Nephron (organoid): Measurements from ENCODE around the gene HIPK1.

Experiments used
- H3K27ac Mint-ChIP-seq, 3 experiments: 2 replicates each; pipeline ENCODE4 v1.8.0; 2020; ENCODE audit warnings: mixed read lengths in 3 of 3, mild to moderate bottlenecking in 2 of 3, moderate library complexity in 1 of 3
- H3K27me3 Mint-ChIP-seq: 2 replicates; pipeline ENCODE4 v1.8.0; 2021; ENCODE audit warnings: low read depth, mild to moderate bottlenecking, moderate library complexity, mixed read lengths
- H3K36me3 Mint-ChIP-seq: 2 replicates; pipeline ENCODE4 v1.8.0; 2020; ENCODE audit warnings: low read depth, mixed read lengths
- H3K4me1 Mint-ChIP-seq: 2 replicates; pipeline ENCODE4 v1.8.0; 2020; ENCODE audit warnings: mixed read lengths
- H3K4me3 Mint-ChIP-seq, 3 experiments: 2 replicates each; pipeline ENCODE4 v1.8.0; 2020; ENCODE audit warnings: mild to moderate bottlenecking in 3 of 3, mixed read lengths in 3 of 3, moderate library complexity in 2 of 3
- H3K9me3 Mint-ChIP-seq: 2 replicates; pipeline ENCODE4 v1.8.0; 2020; ENCODE audit warnings: mixed read lengths
- CTCF ChIP-seq, 3 experiments: fragments of 200-600 bp; sonication (generic); IDR thresholded peaks; one replicate each; pipeline ENCODE4 v1.5.0; 2021; ENCODE audit warnings: antibody characterized with exemption in 3 of 3; ENCODE audit not compliant: unreplicated experiment in 3 of 3

Gene HIPK1

GRCh38 chr1:113905435-113905861 is 23.7 kb upstream of the HIPK1 start:
- H3K4me3 Mint-ChIP-seq = peak overlapping the region; percentile 88 to 92 (median 91)
- H3K27me3 Mint-ChIP-seq = no peaks in the 10 kb centered on the region
- peak overlapping the region; percentile 85 to 96 (median 91) for H3K27ac Mint-ChIP-seq
- H3K4me1 Mint-ChIP-seq = peaks cover 11% of the 10 kb centered on the region
- peaks cover 14% of the 10 kb centered on the region for H3K36me3 Mint-ChIP-seq
- H3K9me3 Mint-ChIP-seq = no peaks in the 10 kb centered on the region
- TF ChIP-seq CTCF (IDR thresholded peaks at IDR 0.05; ENCODE audit: unreplicated experiment in 3 of 3) = no peak

GRCh38 chr1:113912594-113913311 is 16.4 kb upstream of the HIPK1 start:
- H3K27me3 Mint-ChIP-seq = no peaks in the 10 kb centered on the region
- peak overlapping the region in 2 of 3 experiments; percentile 53 to 58 for H3K4me3 Mint-ChIP-seq
- peaks cover 16% of the 10 kb centered on the region for H3K4me1 Mint-ChIP-seq
- TF ChIP-seq CTCF (IDR thresholded peaks at IDR 0.05; ENCODE audit: unreplicated experiment in 3 of 3) = no peak
- H3K9me3 Mint-ChIP-seq = no peaks in the 10 kb centered on the region
- peak overlapping the region; percentile 33 to 81 (median 80) for H3K27ac Mint-ChIP-seq
- H3K36me3 Mint-ChIP-seq = peaks cover 10% of the 10 kb centered on the region

GRCh38 chr1:113913312-113913668 is 15.8 kb upstream of the HIPK1 start:
- Mint-ChIP-seq H3K9me3 (no peaks in the 10 kb centered on the region), H3K36me3 (peaks cover 10% of the 10 kb centered on the region), H3K27ac (peak overlapping the region; percentile 33 to 81 (median 80)), H3K27me3 (no peaks in the 10 kb centered on the region), H3K4me3 (peak overlapping the region in 2 of 3 experiments; percentile 53 to 58), H3K4me1 (peaks cover 16% of the 10 kb centered on the region)
- no peak for TF ChIP-seq CTCF (IDR thresholded peaks at IDR 0.05; ENCODE audit: unreplicated experiment in 3 of 3)

- no peak for TF ChIP-seq CTCF (IDR thresholded peaks at IDR 0.05; ENCODE audit: unreplicated experiment in 3 of 3)
- Mint-ChIP-seq H3K27ac (no peak overlapping the region), H3K9me3 (no peaks in the 10 kb centered on the region), H3K27me3 (no peaks in the 10 kb centered on the region), H3K4me1 (peaks cover 16% of the 10 kb centered on the region), H3K36me3 (peaks cover 5% of the 10 kb centered on the region), H3K4me3 (no peak overlapping the region)
Observed at GRCh38 chr1:113913887-113914664, 15.0 kb upstream of the HIPK1 start.

GRCh38 chr1:113916974-113917373 is 12.2 kb upstream of the HIPK1 start:
- Mint-ChIP-seq H3K27me3 (peaks cover 3% of the 10 kb centered on the region), H3K4me1 (peaks cover 16% of the 10 kb centered on the region), H3K4me3 (no peak overlapping the region), H3K36me3 (no peaks in the 10 kb centered on the region), H3K27ac (no peak overlapping the region), H3K9me3 (no peaks in the 10 kb centered on the region)
- no peak for TF ChIP-seq CTCF (IDR thresholded peaks at IDR 0.05; ENCODE audit: unreplicated experiment in 3 of 3)
